ENCODE data around the gene OR10A3.

The OR10A3 gene

GRCh38 chr11:7936615-7937014 is 4.9 kb downstream of the OR10A3 start:
- DNase-seq (ENCODE audit: low read depth in 2 of 2) = no peak

GRCh38 chr11:7931168-7931567 is 10.3 kb downstream of the OR10A3 start, which contains the start of gene OR10A6:
Gene OR10A6, minus strand, starts transcription at chr11:7931268. Its CDS starts 2,606 bp downstream, at chr11:7928662.
- DNase-seq (ENCODE audit: low read depth in 2 of 2) = no peak

- no peak for DNase-seq (ENCODE audit: low read depth in 2 of 2)
These were observed 13.9 kb downstream of the OR10A3 start for GRCh38 chr11:7927635-7928034.

GRCh38 chr11:7924536-7924935 is 17.0 kb downstream of the OR10A3 start:
- no peak for DNase-seq (ENCODE audit: low read depth in 2 of 2)

DNA sequence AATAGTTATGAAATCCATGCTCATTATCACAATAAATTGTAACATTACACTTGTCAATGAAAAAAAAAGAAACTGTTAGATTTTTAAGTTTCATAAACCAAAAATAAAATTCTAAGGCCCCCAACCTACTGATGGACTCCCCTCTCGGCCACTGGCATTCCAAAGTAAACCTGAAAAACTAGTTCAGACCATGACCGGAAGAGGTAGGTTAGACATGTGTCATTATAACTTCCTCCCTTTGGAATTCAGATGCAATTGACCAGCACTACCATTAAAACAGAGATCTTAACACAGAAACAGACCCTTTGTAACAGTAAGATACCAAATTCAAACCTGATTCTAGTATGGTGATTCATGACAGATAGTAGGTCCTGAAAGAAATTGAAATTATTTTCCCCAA is 23.4 kb downstream of the OR10A3 start:
- DNase-seq (ENCODE audit: low read depth in 2 of 2) = no peak

DNA sequence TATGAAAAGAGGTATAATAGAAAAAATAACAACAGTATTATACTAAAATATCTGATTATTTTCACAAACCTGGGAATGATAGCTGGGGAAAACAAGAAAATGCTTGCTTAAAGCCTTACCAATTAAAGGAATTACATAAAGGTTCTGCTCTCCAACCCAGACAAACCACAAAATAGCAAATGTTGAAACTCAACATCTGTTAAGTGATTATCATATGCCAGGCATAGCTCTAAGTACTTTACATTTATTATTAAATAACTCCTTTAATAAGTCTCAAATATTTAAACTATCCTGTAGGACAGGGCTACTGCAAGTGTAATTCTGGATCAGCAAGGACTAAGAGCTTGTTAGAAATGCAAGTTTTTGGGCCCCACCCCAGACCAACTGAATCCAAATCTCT is 30.5 kb downstream of the OR10A3 start:
- DNase-seq (ENCODE audit: low read depth in 2 of 2) = no peak

- DNase-seq (ENCODE audit: low read depth in 2 of 2) = no peak
These were observed 31.2 kb downstream of the OR10A3 start for GRCh38 chr11:7910286-7910788.

DNA sequence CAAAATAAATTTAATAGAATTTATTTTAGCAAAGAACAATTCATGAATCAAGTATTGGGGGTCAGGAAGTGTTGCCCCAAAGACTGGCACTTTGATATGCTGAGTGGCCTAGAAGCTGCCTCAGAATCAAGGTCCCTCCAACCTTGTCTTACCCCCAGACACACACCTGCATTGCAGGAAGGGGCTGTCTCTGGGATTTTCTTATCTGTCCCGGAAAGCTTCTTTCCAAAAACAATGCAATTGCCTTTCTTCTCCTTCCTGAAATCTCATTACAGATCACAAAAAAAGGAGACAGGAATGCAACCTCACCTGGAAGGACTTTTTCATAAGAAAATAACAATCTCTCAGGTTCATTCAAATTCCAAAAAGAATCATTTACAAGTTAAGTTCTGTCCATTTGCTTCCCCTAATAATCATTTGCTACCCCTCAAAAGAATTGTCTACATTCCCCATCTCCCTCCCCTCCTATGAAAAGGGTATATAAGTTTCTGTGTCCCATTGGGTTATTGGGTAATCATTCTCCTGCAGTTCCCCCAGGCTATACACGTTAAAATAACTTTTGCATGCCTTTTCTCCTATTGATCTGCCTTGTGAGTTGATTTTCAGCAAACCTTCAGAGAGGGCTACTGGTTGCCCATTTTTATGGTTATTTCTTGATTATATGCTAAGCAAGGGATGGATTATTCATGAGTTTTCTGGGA is 31.8 kb downstream of the OR10A3 start:
- no peak for DNase-seq (ENCODE audit: low read depth in 2 of 2)

DNA sequence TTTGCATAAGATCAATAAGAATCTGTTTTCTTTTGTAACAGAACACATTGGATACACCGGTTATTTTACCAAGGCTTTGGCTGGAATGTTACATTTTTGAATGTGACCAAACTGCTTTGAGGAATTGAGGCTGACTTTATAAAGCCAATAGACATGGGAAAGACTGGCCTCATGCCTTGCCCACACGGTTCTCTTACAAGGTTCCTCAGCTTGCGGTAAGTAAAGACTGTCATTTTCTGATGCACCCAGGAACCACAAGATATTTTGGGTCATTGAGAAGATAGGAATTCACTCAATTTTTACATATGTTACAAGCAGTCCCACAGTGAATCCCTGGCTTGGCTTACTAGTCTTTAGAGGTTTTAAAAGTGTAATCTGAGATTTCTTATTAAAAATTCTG is 34.4 kb downstream of the OR10A3 start:
- DNase-seq (ENCODE audit: low read depth in 2 of 2) = no peak

GRCh38 chr11:7906481-7906880 is 35.0 kb downstream of the OR10A3 start:
- DNase-seq (ENCODE audit: low read depth in 2 of 2) = no peak

DNA sequence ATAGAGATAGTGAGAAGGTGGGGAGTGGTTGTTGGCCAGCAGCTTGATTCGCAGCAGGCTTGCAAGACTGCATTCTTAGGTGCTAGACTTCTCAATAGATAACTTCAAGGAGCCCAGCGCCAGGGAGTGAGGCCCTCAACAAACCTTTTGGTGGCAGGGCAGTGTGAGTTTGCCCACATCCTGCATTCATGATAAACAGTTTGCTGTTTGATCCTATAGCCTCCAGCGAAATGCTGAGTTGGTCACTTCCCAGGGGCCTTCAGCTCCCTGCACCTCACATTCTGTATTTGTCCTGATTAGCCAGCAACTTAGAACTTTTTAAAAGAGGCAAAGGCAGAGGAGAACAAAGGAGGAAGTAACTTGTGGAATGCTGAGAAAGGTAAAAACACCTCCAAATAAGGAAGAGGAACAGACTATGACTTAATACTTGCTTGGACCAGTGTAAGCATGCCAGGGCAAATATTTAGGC is 35.5 kb downstream of the OR10A3 start:
- no peak for DNase-seq (ENCODE audit: low read depth in 2 of 2)

GRCh38 chr11:7905549-7905948 is 36.0 kb downstream of the OR10A3 start:
- no peak for DNase-seq (ENCODE audit: low read depth in 2 of 2)

DNA sequence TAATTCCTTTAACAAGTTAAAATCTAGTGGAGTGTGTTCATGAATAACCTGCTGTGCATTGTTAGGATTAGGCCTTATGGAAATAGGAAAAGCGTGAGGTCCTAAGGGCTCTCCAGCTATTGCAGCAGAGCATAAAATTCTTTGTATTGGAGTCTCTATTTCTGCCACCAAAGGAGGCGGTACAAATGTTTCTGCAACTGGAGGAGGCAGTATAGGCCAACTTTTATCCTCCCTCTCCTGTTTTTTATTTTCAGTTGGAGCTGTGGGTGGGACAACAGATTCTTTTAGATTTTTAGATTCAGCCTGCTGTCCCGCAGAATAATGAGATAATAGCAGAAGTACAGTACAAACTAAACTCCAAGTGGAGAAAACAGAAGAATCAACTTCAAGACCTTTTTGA is 36.6 kb downstream of the OR10A3 start:
- no peak for DNase-seq (ENCODE audit: low read depth in 2 of 2)

DNA sequence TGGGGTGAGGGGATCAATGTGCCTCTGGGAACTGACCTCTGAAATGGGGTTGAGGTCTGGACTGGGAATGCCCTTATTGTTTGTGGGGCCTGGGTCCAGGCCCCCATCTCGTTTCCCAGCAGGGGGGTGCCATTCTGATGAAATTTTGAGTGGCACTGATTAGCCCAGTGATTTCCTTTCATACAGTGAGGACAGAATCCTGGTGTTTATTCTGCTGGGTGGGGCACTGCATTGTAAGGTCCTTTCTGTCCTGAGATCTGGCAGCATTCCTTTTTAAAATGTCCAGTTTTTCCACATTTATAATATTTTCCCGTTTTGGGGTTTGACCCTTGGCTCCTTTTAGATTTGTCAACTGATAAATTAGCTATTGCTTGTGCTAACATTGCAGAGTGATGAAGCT is 37.6 kb downstream of the OR10A3 start:
- DNase-seq (ENCODE audit: low read depth in 2 of 2) = no peak

DNA sequence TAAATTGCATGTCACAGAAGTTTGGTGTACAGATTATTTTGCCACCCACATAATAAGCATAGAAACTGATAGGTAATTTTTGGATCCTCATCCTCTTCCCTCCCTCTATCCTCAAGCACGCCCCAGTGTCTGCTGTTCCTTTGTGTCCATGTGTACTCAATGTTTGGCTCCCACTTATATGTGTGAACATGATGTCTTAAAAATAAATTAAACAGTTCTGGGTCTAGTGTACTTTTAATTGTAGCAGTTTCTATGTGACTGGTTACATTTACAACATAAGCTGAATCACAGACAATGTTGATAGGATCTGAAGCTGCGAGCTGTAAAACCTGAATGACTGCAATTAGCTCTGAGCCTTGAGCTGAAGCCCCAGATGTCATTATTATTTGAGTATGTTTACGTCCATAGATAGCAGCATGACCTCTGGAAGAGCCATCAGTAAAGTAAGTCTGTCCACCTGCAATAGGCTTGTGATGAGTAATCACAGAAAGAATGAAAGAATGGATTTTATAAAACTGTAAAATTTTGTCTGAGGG is 40.1 kb downstream of the OR10A3 start:
- DNase-seq (ENCODE audit: low read depth in 2 of 2) = no peak

GRCh38 chr11:7900686-7901085 is 40.8 kb downstream of the OR10A3 start:
- no peak for DNase-seq (ENCODE audit: low read depth in 2 of 2)

- DNase-seq (ENCODE audit: low read depth in 2 of 2) = no peak
These were observed 42.1 kb downstream of the OR10A3 start for GRCh38 chr11:7899418-7899817.

DNA sequence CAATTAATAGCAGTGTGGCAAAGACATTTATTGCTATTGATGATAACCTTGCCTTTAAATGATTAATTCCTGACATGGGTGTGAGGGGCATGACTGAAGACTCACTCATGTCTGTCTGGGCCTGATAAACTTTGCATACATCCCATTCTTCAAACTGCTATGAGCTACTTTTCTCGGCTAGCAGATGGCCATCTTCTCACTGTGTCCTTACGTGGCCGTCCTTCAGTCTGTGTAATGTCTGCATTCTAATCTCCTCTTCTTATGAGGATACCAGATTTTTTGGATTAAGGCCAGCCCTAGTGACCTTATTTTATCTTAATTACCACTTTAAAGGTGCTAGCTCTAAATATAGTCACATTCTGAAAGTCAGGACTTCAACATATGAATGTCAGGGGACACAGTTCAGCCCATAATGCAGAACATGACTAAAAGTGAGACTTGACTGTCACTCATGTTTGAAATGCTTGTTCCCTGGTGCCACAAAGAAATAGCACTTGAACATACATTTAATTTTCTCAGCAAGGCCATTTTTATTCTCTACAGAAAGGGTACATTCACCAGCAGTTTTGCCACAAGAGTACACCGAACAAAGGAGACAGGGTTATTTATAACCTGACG is 42.7 kb downstream of the OR10A3 start:
- no peak for DNase-seq (ENCODE audit: low read depth in 2 of 2)

DNA sequence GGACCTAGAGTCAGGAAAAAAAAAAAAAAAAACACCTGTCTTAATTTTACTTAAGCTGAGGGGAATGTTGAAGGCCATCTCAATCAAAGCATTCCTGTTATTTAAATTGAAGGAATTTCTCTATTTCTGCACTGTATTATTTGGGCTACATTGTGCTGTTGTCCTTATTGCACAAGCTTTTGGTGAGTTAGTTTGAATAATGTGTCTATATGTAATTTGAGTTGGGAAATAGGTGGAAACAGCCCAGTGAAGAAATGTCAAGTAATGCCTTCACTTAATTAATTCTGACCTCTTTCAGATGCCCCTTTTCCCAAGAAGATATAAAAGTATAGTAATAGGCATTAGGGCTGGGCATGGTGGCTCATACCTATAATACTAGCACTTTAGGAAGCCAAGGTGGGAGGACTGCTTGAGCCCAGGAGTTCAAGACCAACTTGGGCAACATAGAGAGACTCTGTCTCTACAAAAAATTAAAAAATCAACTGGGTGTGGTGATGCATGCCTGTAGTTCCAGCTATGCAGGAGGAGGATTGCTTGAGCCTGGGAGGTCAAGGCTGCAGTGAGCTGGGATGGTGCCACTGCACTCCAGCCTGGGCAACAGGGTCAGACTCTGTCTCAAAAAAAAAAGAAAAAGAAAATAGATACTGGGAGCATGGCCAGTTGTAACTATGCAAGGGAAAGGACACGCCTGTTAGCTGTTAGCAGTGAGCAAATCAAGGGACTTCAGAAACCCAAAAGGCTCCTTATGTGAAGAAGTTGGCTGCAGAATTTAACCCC is 45.3 kb downstream of the OR10A3 start:
- DNase-seq (ENCODE audit: low read depth in 2 of 2) = no peak

DNA sequence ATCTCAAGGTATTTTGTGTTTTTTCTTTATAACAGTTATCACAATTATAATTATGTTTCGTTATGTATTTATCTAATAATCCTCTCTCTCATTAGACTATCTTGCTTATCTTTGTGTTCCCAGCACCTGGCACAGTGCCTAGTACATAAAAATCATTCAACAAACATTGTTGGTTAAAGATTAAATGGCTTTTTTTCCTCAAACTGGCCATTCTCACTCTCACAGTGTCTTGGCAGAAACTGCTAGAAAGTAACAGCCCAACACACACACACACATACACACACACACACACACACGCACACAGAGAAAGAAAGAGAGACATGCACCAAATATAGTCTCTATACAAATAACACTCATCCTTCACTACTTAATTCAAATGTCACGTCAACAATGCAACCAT is 47.3 kb downstream of the OR10A3 start:
- no peak for DNase-seq (ENCODE audit: low read depth in 2 of 2)

DNA sequence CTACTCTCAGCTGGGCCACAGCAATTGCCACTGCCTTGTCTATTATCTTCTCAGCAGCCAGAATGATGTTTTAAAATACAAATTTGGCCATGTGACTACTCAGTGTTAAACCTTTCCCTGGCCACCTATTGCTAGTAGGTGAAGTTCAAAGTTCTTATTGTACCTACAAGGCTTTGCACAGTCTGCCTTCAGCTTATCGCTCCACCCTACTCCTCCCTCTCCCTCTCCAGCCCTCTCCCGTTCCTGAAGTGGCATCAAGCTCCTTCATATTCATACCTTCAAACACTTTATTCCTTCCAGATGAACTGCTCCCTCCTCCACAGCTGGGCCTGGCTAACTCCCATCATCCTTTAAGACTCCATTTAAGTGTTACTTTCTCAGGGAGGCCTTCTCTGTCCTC is 47.7 kb downstream of the OR10A3 start:
- DNase-seq (ENCODE audit: low read depth in 2 of 2) = no peak

GRCh38 chr11:7892840-7893254 is 48.7 kb downstream of the OR10A3 start:
- no peak for DNase-seq (ENCODE audit: low read depth in 2 of 2)
